GM23338 (cell line): ENCODE data around the gene TSFM. TPM values are rescaled to one million over a fixed set of nuclear protein-coding genes. Genes with fewer than 3 reads are reported as not detected.

Experiments
- ATAC-seq: fragments of 200-7000 bp; cut with Tn5 transposase; 3 replicates; pipeline ENCODE4 v1.9.1; 2020
- DNase-seq: peaks from one replicate; pipeline ENCODE4 v3.0.0-alpha.2; 2015; ENCODE audit warnings: low spot score
- H2AFZ ChIP-seq: fragments of 200-600 bp; sonication (generic); 2 replicates; pipeline ENCODE4 v1.8.0; 2016; ENCODE audit warnings: antibody characterized with exemption, mild to moderate bottlenecking, moderate library complexity
- H3F3A ChIP-seq: fragments of 200-600 bp; sonication (generic); replicated peaks from 2 replicates; pipeline ENCODE4 v1.8.0; 2017; ENCODE audit warnings: antibody characterized with exemption, mixed run types, low read depth
- H3K27ac ChIP-seq: fragments of 200-600 bp; sonication (generic); 2 replicates; pipeline ENCODE4 v1.6.1; 2016; ENCODE audit warnings: low read depth
- H3K27me3 ChIP-seq: fragments of 200-600 bp; sonication (generic); 2 replicates; pipeline ENCODE4 v1.8.0; 2016; ENCODE audit warnings: mild to moderate bottlenecking, mixed run types, moderate library complexity; ENCODE audit not compliant: insufficient read depth
- H3K36me3 ChIP-seq: fragments of 200-600 bp; sonication (generic); 2 replicates; pipeline ENCODE4 v1.8.0; 2016; ENCODE audit warnings: mild to moderate bottlenecking; ENCODE audit not compliant: insufficient read depth
- H3K4me1 ChIP-seq: fragments of 200-600 bp; sonication (generic); 2 replicates; pipeline ENCODE4 v1.8.0; 2016; ENCODE audit warnings: mild to moderate bottlenecking, moderate library complexity; ENCODE audit not compliant: insufficient read depth
- H3K4me2 ChIP-seq: fragments of 200-600 bp; sonication (generic); 2 replicates; pipeline ENCODE4 v1.7.1; 2017; ENCODE audit warnings: mixed run types
- H3K4me3 ChIP-seq: fragments of 200-600 bp; sonication (generic); 2 replicates; pipeline ENCODE4 v1.6.1; 2016; ENCODE audit warnings: mixed run types
- H3K79me2 ChIP-seq: fragments of 200-600 bp; sonication (generic); replicated peaks from 2 replicates; pipeline ENCODE4 v1.8.0; 2017; ENCODE audit warnings: mild to moderate bottlenecking; ENCODE audit not compliant: insufficient read depth
- H3K9me2 ChIP-seq: fragments of 200-600 bp; sonication (generic); 2 replicates; pipeline ENCODE4 v1.8.0; 2017; ENCODE audit not compliant: insufficient read depth
- H4K20me1 ChIP-seq: fragments of 200-600 bp; sonication (generic); replicated peaks from 2 replicates; pipeline ENCODE4 v1.8.0; 2017; ENCODE audit warnings: mild to moderate bottlenecking; ENCODE audit not compliant: insufficient read depth
- H3K27ac Mint-ChIP-seq: 2 replicates; pipeline ENCODE4 v1.8.0; 2020; ENCODE audit warnings: inconsistent platforms, mild to moderate bottlenecking, moderate library complexity, mixed read lengths
- H3K27me3 Mint-ChIP-seq: 3 replicates; pipeline ENCODE4 v1.8.0; 2022; ENCODE audit warnings: low read depth, mild to moderate bottlenecking, moderate library complexity, mixed read lengths, inconsistent platforms; ENCODE audit not compliant: insufficient read depth, poor library complexity
- H3K36me3 Mint-ChIP-seq: 3 replicates; pipeline ENCODE4 v1.8.0; 2021; ENCODE audit warnings: low read depth, mild to moderate bottlenecking, inconsistent platforms, moderate library complexity, mixed read lengths
- H3K4me1 Mint-ChIP-seq: 3 replicates; pipeline ENCODE4 v1.8.0; 2020; ENCODE audit warnings: mild to moderate bottlenecking, inconsistent platforms, mixed read lengths
- H3K4me3 Mint-ChIP-seq: 3 replicates; pipeline ENCODE4 v1.8.0; 2021; ENCODE audit warnings: moderate library complexity, mild to moderate bottlenecking, inconsistent platforms, mixed read lengths
- H3K9me3 Mint-ChIP-seq: 3 replicates; pipeline ENCODE4 v1.8.0; 2020; ENCODE audit warnings: moderate library complexity, mild to moderate bottlenecking, inconsistent platforms, mixed read lengths
- CREB1 ChIP-seq: fragments of 250-450 bp; sonication (Bioruptor Pico); IDR thresholded peaks from 2 replicates; pipeline ENCODE4 v1.5.0; 2020; ENCODE audit warnings: low read depth, mild to moderate bottlenecking, moderate library complexity
- CTCF ChIP-seq, 2 experiments: fragments of 200-600 bp in 1 of 2; sonication (generic) in 1 of 2; conservative IDR thresholded peaks; 2 replicates each; pipeline versions ENCODE4 v1.5.1 to v1.6.1; 2016 to 2017; ENCODE audit warnings: antibody characterized with exemption in 2 of 2, low read depth in 2 of 2, mild to moderate bottlenecking in 2 of 2, moderate library complexity in 1 of 2
- ETS1 ChIP-seq: IDR thresholded peaks from 2 replicates; pipeline ENCODE4 v1.6.1; 2016; ENCODE audit warnings: antibody characterized with exemption
- EZH2 ChIP-seq: fragments of 200-600 bp; sonication (generic); IDR thresholded peaks from one replicate; pipeline ENCODE4 v1.8.0; 2017; ENCODE audit warnings: antibody characterized with exemption, mild to moderate bottlenecking, low read depth; ENCODE audit not compliant: unreplicated experiment
- EZH2phosphoT487 ChIP-seq: fragments of 200-600 bp; sonication (generic); IDR thresholded peaks from one replicate; pipeline ENCODE4 v1.8.1; 2018; ENCODE audit warnings: antibody characterized with exemption; ENCODE audit not compliant: unreplicated experiment
- JUNB ChIP-seq: IDR thresholded peaks from one replicate; pipeline ENCODE4 v1.6.1; 2016; ENCODE audit warnings: antibody characterized with exemption; ENCODE audit not compliant: unreplicated experiment
- NANOG ChIP-seq: IDR thresholded peaks from 2 replicates; pipeline ENCODE4 v1.6.1; 2016; ENCODE audit warnings: antibody characterized with exemption, borderline replicate concordance
- POLR2AphosphoS5 ChIP-seq: IDR thresholded peaks from 2 replicates; pipeline ENCODE4 v1.6.1; 2016; ENCODE audit warnings: antibody characterized with exemption, low read depth
- REST ChIP-seq: IDR thresholded peaks from one replicate; pipeline ENCODE4 v1.6.1; 2018; ENCODE audit warnings: antibody characterized with exemption; ENCODE audit not compliant: unreplicated experiment
- STAT1 ChIP-seq: IDR thresholded peaks from one replicate; pipeline ENCODE4 v1.6.1; 2016; ENCODE audit warnings: antibody characterized with exemption; ENCODE audit not compliant: unreplicated experiment
- ZNF114 ChIP-seq: fragments of 250-450 bp; sonication (Bioruptor Pico); IDR thresholded peaks from 2 replicates; pipeline ENCODE4 v1.5.0; 2020; ENCODE audit warnings: mild to moderate bottlenecking, moderate library complexity
- ZNF331 ChIP-seq: fragments of 250-450 bp; sonication (Bioruptor Pico); IDR thresholded peaks from 2 replicates; pipeline ENCODE4 v1.5.0; 2020; ENCODE audit warnings: low read depth, mild to moderate bottlenecking, moderate library complexity
- ZNF462 ChIP-seq: fragments of 250-450 bp; sonication (Bioruptor Pico); IDR thresholded peaks from 2 replicates; pipeline ENCODE4 v1.5.0; 2020; ENCODE audit warnings: mild to moderate bottlenecking, moderate library complexity
- polyA plus RNA-seq: library from polyadenylated mRNA; unstranded; fragments of >200 nt; fragmentation: Nextera tagmentation; extraction: Ambion mirVana; gene quantifications from 2 replicates; pipeline ENCODE4 v1.2.1, GENCODE V29; 2016
- total RNA-seq: library from RNA; depleted of rRNA; stranded (reverse); fragments of >200 nt; shearing (Covaris generic); gene quantifications from 2 replicates; pipeline ENCODE4 v1.2.3, GENCODE V29; 2014

Gene TSFM
- total and polyA plus RNA-seq, 2 experiments from 2014 or later = 29.5 to 43.1 TPM

- H3K79me2 ChIP-seq = peaks cover 95% of the 10 kb centered on the region
- no peak for TF ChIP-seq CTCF (conservative IDR thresholded peaks at IDR 0.05; ENCODE audit: low read depth in 2 of 2)
- no peak for TF ChIP-seq ZNF114 (CRISPR knock-in tag)
- no peak for TF ChIP-seq REST
- no peak for TF ChIP-seq ZNF331
- TF ChIP-seq EZH2 = no peak
- TF ChIP-seq CREB1 = no peak
- no peak for TF ChIP-seq EZH2phosphoT487
- no peak for TF ChIP-seq STAT1
- TF ChIP-seq POLR2AphosphoS5 = no peak
- TF ChIP-seq JUNB = no peak
- TF ChIP-seq NANOG = no peak
- no peak for TF ChIP-seq ETS1
- no peak for TF ChIP-seq ZNF462 (CRISPR knock-in tag)
- peak overlapping the region; percentile 42 for H3K4me3 Mint-ChIP-seq
- no peak overlapping the region for H3K27ac ChIP-seq
- no peaks in the 10 kb centered on the region for H3K9me3 Mint-ChIP-seq
- peaks cover 75% of the 10 kb centered on the region for H3K4me1 ChIP-seq
- H3K27me3 Mint-ChIP-seq = peaks cover 9% of the 10 kb centered on the region
- ATAC-seq (no peak), DNase-seq (no peak)
- H3K4me3 ChIP-seq = no peak overlapping the region
- no peaks in the 10 kb centered on the region for H3K36me3 ChIP-seq
- peak overlapping the region; percentile 97 for H3K4me2 ChIP-seq
- no peaks in the 10 kb centered on the region for H3K27me3 ChIP-seq
- H3K9me2 ChIP-seq = no peaks in the 10 kb centered on the region
- peaks cover 9% of the 10 kb centered on the region; the same call in 2 of the 3 replicates for H3K36me3 Mint-ChIP-seq
- H3F3A ChIP-seq = peaks cover 13% of the 10 kb centered on the region
- H3K4me1 Mint-ChIP-seq = peaks cover 79% of the 10 kb centered on the region
- H3K27ac Mint-ChIP-seq = peak overlapping the region; percentile 47; the same call in 1 of the 2 replicates
- peaks cover 48% of the 10 kb centered on the region for H4K20me1 ChIP-seq
- no peak overlapping the region for H2AFZ ChIP-seq
Observed at GRCh38 chr12:57841445-57841844, 58.9 kb downstream of the TSFM start.
